GM03348 (cell line): ENCODE data around the gene UBAC2.

Experiments used
- DNase-seq: peaks from one replicate; pipeline ENCODE4 v3.0.0; 2012; ENCODE audit warnings: low spot score

Gene UBAC2

DNA sequence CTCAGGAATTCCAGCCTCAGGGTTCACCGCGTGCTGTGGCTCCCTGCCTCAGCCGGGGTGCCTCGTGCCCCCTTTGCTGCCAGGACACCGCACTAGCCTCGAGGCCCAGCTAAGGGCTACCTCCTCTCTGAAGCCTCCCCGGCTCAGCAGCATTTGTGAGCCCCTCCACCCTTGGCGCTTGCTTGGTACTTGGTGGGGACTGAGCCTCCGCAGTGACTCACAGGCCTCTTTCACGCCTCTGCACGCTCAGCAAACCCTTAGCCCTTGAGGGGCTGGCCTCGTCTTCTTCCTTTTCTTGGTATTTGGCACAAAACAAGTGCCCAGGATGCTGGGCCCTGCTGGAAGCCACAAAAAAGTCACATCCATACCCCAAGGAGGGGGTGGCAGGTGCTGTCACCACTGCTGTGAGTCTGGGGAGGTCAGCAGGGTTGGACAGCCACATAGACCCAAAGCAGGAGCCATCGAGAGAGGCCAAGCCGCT, 215.2 kb downstream of the UBAC2 start:
- DNase-seq: no peak

DNA sequence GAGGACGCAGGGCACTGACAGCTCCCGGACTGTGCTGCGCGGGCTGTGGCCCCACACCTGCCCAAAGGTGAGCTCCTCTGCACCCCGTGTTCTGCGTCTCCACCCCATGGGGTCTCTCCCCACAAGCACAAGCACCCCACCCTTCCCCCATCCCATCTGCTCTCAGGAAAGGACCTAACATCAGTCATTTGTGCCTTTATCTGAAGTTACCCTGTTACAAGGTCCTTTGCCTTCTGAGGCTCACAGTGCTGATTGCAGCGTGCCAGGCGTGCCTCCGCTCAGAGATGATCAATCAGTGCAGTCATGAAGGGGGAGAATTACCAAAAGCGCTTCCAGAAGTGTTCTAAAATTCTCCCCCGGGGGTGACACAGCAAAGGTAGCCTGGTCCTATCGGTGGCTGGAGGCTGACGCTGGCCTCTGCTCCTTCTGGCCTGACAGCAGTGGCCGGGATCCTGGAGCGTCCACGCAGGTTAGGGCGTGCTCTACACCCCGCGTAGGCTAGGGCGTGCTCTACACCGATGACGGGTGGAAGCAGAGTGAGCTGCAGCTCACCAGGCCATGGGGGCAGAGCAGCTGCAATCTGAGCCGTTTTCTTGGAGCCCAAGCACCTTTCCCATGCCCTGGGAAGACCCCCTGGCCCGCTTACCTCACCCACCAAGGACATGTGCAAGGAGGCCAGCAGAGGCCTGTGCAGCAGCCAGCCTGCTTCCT, 215.9 kb downstream of the UBAC2 start:
- DNase-seq: no peak

DNA sequence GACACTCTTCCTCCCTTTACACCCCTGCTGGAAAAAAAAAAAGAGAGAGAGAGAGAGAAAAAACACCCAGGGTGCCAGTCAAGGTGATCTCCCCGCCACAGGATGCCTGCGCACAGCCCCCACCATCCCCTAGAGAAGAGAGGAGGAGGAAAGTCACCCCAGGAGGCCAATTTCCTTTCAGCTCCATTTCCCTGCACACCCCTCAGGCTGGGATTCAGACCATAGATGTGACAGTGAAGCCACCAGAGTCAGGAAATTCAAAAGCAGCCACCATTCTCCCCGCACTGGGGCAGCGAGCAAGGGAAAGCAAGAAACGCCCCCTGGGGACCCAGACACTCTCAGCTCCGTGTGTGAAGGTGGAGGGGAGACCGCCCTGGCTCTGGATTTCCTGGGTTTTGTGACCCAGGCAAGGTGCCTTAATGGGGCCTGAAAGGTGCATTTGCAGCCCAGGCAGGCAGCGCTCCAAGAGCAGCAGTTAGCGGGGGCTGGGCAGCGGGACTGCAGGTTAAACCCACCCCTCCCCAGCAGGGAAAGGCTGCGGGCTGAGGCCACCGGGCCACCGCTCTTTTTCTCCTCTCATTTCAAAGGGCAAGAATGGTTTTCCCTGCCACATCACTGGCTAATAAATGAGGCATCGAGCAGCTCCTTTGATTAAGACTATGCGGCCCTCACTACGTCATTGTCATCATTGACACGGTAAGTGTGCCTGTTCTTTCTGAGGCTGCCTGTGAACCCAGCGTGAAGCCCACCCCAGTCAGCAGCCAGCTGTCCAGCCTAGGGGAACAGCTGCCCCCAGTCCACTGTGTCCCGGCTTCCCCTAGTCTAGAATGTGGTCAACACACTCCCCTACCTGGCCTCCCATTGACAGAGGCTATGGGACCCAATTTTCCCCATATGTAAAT, 216.8 kb downstream of the UBAC2 start:
- DNase-seq: no peak

DNA sequence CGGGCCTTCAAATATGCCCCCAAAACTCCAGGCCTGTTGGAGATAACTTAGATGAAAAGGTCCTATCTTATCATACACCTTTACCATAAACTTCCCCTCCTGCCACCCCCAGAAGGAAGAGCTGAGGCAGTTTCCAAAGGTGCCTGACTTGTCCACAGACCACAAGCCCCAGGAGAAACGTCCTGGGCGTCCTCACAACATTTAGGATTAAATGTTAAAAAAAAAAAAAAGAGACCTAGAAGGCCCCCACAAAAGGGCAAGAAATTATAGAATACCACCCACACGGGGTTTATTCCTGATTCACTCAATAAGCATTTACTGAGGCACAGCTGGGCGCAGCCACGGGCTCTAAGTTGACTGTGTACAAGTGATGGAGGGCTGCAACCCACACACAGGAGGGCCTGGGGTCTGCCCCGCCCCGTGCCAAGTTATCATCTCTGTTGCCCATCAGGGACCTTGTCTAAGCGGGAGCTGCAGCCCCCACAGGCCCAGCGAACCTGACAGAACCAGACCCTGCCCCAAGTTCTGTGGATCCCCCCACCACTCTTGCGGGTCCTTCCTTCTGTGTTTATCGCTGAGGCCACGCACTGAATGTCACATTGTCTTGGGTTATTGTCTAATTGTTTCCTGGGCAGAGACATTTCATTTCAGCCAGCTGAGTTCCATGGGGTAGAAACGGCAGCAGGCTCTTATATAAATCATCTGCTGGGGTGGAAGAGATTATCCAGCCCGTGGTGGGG, 217.6 kb downstream of the UBAC2 start:
- no peak for DNase-seq

DNA sequence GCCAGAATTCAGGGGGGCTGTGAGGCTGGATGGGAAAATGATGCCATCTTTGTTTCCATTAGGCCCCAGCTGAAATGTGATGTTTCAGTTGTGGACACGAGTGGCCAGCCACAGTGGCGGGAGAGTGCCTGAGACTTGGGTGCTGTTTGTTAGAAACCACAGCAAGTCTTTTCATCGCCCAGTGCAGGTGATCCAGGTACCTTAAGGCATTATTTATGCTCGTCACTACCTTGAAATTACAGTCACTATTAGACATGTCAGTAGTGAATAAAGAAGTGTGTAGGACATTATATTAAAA, 218.1 kb downstream of the UBAC2 start:
- no peak for DNase-seq

DNA sequence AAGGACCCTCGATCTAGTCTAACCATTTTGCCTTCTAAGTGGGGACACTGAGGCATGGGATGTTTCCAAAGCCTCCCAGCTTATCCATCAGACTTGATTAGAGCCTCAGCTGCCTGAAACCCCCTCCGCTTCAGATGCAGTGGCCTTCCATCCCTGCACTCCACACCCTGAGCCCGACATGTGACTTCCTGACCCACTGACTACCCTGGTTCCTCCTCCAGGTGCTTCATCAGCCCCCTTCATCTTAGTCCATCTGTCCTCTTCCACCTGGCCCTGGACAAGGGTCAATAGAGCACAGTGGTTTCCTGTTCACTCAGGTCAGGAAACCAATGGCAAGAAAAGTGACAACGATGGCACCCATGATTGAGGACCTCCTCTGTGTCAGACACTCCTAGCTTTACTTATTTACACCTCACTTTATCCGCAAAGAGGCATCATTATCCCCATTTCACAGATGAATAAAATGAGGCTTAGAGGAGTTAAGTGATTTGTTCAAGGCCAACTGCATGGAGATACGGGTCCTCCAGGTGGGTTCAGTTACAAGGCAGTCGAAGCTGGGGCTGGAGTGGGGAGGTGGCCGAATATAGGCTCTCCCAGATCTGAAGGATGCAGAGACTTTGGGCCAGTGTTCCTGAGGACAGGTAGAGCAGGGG, 219.1 kb downstream of the UBAC2 start:
- DNase-seq: no peak

DNA sequence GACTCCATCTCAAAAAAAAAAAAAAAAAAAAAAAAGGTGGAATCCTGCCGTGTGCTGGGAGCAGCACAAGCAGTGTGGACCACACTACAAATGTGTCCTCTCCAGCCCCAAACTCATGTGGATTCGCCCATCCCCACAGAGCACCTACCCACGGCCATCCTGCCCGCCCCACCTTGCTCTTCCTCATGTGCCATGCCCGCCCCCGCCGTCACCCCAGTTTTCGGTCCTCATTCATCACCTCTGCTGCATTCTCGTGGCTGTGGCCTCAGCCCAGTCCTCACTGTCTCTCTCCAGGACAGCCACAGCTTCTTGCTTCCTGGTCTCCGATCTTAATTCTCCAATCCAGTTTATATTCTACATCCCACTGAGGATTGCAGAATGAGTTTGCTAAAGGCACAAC, 220.6 kb downstream of the UBAC2 start:
- no peak for DNase-seq

DNA sequence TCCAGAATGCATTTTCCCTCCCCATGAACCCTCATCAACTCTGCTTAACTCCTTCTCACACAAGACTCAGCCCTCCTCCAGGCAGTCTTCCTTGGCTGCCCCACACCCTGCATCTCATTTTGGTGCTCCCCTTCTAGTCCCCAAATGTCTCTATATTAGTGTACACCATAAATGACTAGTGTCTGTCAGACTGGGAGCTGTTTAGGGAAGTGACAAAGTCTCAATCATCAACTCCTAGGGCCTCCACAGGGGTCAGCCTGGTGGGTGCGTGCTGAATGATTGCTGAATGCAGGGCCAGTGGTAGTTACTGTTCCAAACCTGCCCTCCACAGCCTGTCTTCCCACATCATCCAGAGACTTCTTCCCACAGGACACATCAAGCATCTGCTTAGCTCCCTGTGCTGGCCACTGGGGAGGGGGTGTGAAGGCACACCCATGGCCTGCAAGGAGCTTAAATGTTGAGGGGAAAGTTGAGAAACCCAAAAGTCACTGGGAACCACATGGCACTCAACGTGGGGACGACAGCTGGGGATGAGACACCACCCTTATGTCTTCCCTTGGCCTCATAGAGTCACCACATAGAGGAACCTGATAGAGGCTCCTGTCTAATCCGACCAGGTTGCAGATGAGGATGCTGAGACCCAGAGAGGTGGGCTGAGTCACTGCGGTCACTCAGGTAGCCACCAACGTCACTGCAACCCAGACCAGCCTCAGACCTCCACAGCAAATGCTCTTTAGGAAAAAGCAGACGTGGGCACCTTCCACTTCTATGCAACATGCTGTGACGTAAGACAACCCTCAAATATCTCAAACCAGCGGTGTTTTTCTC, 221.3 kb downstream of the UBAC2 start:
- DNase-seq: no peak

DNA sequence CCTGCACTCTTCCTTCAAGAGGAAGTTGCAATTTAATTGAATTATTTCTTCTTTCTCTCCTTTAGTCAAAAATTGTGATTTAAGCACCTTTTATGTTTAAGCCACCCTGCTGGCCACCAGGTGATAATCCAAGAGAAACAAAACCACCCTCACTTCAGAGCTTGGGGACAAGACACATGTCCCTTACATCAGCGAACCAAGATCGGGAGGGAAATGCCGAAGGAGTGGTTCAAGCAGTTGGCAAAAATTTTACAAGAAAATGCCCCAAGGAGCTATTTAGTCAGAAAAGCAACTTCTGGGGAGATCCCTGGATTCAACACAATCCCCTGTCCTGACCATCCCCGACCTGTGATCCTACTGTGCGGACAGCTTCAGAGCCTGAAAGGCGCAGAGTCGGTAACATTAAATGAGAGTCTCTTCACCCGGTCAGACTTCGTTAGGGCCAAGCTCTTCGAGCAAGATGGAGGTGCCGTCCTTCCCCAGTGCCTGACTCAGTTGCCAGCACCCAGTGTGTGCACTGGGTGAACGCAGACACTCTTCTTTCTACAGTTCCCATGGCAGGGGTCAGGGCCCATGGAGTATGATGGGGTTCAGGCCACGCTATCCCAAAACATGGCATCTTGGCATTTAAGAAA, 222.0 kb downstream of the UBAC2 start:
- DNase-seq: no peak

DNA sequence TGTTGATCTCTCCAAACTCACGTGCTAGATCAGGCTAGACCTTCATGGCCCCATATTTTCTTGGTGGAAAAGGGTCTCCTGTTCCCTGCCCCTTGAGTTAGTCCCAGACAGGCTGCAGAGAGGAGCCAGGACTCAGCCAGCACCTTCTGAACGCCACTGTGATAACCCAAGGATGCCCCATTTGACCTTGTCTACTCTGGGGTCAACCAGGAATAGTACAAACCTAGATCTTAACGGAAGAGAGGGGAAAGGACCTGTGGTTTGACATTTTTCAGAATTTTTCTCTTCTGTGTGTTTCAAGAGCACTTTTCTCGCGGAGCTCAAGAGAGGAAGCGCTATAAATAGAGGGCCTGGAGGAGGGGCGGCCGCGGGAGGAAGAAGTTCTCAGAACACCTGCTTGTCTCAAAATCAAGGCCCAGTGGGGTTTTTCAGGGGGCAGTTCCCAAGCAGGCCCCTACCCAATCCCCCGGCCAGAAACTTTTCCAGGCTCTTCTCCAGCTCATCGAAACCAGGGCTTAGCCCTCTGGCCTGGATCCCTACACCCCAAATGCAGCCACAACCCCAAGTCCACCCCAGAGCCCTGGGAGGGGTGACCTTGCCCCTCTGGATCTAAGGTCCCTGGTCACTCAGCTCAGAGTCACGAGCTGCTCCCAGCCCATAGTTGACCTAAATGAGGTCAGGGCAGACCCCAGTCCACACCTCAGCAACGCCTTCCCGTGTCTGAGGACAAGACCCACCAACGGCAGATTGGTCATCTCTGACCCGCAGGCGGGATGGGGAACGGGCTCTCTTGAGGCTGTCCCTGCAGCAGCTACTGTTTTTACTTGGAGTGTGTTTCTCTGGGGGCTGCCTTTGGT, 225.1 kb downstream of the UBAC2 start:
- DNase-seq: no peak

DNA sequence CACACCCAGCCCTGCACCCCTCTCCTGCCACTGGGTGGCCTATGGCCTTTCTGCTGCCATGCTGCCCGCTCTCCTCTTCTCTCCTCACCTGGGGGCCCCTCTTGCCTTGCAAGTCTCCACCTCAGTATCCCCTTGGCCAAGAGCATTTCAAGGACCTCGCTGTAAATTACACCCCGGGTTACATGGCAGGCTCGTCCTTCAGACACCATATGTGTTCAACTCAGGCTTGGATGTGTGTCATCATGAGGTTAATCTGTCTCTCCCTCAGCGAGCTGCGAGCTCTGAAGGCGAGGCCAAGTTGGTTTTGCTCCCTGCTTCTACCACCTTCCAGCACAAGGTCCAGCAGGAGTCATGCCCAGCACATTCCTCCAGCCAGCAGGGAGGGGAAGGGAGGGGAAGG, 225.8 kb downstream of the UBAC2 start:
- DNase-seq: no peak

DNA sequence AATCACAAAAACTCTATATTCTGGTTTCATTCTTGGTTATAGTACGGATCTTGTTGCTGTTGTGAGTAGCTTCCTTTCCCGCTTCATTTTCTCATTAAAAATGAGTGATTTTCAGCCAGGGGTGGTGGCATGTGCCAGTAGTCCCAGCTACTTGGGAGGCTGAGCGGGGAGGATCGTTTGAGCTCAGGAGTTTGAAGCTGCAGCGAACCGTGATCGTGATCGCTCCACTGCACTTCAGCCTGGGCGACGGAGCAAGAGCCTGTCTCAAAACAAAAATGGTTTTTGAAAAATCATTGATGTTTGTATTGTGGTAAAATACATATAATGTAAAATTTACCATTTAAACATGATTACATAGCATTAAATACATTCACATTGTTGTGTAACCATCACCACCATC, 229.0 kb downstream of the UBAC2 start:
- DNase-seq: no peak

DNA sequence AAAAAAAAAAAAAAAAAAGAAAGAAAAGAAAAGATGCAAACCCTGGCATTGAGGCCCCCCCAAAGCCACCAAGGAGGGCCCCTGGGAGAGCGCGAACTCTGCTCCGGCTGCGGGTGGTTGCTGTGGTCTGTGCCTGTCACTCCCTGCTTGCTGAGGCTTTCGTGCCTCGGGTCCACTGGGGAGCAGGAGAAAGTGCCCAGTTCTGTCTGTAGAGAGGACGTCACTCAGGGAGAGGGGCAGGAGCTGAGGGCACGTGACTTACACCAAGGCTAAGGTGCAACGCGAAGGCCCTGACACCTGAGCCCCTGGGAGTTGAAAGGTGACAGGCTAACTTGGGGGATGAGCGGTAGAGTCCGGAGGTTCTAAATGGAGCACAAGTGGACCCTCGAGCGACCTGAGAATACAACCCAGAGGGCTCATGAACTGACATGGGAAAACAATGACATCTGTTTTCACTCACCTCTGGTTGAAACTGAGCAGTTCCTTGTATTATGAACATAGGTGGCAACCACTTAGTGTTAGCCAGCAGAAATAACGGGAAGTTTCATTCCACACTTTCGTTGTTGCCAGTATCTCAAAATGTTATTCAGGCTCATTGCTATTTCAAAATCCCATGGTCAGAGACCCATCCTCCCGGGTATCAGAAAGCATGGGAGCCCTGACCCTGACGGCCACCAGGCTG, 231.4 kb downstream of the UBAC2 start:
- no peak for DNase-seq

DNA sequence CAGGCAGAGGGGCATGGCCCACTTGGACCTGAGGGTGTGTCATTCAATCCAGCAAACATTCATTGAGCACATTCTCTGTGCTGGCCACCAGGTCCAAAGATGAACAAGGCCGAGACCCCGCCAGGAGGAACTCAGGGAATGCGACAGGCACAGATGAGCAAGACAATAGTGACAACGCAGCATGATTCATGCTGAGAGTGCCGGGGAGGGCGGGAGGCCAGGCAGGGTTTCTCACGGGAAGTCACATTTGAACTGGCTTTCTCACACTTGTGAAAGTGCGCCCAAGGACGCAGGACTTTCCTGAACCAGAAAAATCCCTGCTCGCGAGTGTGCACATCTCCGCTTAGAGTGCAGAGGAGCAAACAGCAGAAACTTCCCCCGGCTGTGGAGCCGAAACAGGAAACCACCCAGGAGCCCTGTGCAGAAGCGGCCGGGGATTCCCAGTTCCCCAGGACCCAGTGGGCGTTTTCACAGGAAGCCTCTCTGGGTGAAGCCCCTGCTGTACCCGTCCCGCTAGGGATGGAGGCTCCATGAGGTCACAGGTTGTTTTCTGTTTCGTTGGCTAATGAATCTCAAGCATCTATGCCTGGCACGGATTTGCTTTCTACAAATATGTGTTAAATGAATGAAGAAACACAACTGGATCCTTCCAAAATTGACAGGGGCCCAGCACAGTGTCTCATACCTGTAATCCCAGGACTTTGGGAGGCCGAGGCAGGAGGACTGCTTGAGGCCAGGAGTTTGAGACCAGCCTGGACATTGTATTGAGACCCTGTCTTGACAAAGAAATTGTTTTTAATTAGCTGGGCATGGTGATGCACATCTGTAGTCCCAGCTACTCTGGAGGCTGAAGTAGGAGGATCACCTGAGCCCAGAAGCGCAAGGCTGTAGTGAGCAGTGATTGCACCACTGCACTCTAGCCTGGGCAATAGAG, 232.2 kb downstream of the UBAC2 start:
- peak; percentile 79 for DNase-seq

DNA sequence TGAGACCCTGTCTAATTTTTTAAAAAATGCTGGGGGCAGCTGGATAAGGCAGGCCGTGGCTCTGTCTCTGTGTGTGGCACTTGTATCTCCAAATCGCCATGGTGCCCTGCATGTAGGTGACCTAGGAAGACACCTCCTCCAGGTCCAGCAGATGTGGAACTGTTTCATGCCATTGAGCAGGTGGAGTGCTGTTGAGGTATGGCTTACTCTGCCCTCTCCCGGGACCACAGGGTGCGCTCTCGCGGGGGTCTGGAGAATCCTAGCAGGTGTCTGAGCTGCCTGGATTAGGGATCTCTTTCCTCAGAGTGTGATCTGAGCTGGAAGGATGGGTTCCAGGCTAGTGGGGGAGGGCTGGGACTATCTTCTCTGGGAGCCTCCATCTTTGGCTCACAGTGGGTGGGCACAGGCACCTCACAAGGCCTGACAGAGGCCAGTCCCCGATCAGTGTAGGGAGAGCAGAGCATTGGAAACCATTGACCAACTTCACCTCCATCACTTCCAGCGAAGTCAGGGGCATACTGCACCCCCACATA, 233.0 kb downstream of the UBAC2 start:
- no peak for DNase-seq

DNA sequence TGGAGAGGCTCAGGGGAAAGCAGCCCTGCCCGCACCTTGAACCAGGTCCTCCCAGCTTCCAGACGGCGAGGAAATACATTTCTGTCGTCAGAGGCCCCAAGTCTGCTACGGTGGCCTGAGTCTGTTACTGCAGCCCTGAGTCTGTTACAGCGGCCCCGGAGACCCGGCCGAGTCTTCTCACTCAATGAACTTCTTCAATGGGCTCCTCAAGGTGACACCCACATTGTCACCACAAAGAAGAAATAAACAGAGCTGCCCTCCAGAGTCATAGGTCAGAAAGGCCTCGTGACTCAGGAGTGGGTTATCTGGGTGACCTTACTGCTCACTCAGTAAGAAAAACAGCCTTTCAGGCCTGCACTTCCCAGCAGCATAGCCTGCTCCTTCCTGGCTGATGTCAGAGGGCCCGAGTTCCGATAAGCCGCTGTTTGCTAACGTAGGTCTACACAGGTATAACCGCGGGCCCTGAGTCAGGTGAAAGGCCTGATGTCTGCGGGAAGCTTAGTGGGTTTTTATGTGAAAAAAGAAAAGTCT, 233.7 kb downstream of the UBAC2 start:
- DNase-seq: no peak

DNA sequence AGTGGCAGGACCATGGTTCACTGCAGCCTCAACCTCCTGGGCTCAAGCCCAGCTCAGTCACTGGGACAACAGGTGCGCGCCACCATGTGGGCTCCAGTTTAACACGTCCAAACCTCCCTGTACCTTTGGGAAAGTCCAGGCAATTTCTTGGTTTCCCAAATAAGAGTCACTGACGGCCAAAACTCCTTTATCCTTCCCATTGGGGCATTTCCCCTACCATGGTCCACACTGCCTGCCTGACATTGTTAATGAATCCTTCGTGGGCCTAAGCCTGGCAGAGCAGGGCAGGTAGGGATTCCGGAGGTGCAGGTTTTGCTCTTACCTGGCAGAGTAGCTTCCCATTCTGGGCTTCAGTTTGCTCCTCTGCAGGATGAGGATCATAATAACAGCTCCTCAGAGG, 234.5 kb downstream of the UBAC2 start:
- DNase-seq: no peak

DNA sequence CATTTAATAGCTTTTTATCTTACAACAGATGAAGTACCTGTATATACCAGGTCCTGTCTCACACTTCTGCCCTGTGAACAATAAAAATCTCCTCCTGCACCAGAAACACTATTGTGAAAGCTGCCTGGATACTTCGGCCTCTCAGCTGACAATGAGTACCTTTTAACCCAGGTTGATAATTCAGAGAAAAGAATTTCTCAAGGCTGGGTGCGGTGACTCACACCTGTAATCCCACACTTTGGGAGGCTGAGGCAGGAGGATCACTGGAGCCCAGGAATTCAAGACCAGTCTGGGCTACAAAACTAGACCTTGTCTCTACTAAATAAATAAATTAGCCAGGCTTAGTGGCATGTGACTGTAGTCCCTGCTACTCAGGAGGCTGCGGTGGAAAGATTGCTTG, 235.3 kb downstream of the UBAC2 start:
- DNase-seq: no peak
